ENCODE data around the gene CCNYL1. TPM values are rescaled to one million over a fixed set of nuclear protein-coding genes. Genes with fewer than 3 reads are reported as not detected.
"Not testable (repeated sequence)": the region's sequence is repeated elsewhere in the genome, so short reads cannot be mapped to it uniquely, and the experiment has no call there.

Gene CCNYL1
- total RNA-seq, result 9.2 TPM

DNA sequence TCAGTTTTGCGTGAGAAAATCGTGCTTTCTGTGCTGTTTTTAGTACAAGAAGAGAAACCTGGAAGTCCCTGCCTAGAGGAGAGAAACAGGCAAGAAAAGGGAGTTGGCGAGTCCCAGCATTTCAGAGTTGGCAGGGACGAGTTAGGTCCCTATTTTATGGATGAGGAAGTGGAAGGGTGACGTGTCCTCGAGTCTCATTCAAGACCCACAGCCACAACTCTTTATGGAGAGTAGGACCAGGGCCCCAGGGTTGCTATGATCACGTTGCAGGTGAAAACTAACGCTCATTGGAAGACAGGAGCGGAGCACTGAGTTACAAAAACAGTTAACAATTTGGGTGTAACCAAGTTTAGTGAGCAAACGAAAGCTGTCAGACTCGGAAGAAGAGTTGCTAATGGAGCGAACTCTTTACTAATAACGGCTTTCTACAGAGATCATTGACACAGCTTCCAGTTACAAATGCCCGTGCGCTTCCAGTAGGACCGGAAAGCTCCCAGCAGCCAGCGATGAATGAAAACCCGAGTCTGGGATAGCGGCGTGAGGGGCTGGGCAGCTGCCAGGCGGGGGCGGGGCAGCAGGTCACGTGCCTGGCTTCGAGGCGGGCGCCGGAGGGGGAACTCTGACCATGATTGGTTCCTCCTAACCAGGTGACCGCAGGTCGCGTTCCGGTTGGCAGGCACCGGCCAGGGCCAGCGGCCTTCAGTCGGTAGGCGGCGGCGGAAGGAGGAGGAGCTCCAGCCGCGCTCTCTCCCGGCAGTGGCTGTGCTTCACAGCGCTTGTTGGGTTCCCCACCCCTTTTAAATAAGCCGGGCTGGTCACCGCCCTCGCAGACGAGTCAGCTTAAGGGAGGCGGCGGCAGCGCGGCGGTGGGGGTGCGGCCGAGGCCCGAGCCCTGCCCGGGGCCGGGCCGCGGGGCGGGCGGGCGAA lies at the start of gene CCNYL1:
Gene CCNYL1 (plus strand): TSS at position 827 of the 927 bp plus-strand sequence. CDS start 257 bp downstream, outside the sequence.
- peak; percentile 99 for DNase-seq (ENCODE audit: low spot score)
- ATAC-seq, result peak; percentile 94

DNA sequence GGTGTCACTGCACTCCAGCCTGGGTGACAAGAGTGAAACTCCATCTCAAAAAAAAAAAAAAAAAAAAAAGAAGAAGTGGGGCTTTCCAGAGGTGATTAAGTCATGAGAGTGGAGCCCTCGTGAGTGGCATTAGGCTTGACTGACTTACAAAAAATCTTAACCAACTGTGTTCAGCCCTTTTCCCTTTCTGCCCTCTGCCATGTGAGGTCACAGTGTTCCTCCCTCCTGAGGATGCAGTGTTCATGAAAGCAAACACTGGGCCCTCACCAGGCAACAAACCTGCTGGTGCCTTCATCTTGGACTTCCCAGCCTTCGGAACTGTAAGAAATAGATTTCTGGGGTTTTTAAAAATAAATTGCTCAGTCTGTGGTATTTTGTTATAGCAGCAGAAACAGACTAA lies 49.2 kb upstream of the CCNYL1 start:
- DNase-seq (ENCODE audit: low spot score), result no peak
- ATAC-seq, result no peak

DNA sequence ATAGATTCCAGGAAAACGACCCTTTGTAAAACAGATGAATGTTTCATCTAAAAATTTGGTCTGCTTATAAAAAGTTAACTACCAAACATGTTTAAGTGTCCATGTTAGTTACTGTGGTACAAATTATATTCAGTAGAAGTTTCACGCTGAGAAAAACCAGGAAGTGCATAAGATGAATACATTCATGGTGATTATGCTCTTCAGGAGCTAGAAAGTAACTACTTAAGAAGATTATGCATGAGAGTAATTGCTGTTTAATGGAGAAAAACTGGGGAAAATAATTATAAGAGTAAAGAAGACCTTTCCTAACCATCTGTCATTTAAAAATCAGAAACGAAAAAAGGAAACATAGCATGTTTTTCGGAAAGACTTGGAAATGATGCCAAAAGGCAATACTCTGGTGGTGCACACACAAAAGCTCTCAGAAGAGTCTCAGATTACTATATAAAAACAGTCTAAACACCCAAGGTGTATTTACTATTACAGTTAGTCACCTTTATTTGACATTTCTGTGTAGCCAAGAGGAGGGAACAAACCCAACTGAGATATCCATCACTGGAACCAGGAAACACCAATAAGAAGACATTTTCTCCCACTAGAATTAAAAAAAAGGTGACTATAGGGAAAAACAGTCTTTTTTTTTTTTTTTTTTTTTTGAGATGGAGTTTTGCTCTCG lies 47.4 kb upstream of the CCNYL1 start:
- ATAC-seq (no peak), DNase-seq (ENCODE audit: low spot score) (no peak)

DNA sequence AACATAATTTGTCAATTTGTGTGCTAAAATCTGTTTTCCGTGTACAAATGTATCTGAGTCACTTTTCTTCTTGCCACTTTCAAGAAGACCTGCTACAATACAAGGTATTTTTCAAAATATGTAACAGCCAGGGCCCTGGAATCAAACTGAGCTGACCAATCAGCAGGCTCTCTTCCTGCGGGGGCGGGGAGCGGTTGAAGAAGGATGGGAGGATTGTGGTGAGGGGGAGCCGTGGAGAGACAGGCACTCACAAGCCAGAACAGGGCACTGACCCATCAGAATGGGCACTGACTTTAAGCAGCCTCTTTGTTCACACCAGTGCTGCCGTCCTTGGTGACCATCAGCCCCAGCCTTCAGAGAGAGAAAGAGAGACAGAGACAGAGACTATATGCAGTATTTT lies 40.6 kb upstream of the CCNYL1 start:
- DNase-seq (ENCODE audit: low spot score) (no peak), ATAC-seq (no peak)

DNA sequence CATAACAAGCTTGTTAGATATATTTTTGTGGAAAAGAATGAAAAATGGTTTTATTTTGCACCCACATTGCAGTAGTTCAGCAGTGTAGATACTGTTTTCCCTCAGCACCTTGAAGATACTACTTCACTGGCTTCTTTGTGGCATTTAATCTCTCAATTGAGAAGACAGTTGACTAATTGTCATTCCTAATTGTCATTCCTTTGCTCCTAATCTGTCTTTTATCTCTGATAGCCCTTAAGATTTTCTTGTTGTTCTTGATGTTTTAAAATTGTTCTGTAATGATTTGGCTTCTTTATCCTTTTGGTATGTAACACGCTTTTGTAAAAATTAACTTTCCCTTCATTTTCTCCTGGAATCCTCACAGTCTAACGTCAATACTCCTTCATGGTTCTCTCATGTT lies 38.0 kb upstream of the CCNYL1 start:
- no peak for DNase-seq (ENCODE audit: low spot score)
- no peak for ATAC-seq

DNA sequence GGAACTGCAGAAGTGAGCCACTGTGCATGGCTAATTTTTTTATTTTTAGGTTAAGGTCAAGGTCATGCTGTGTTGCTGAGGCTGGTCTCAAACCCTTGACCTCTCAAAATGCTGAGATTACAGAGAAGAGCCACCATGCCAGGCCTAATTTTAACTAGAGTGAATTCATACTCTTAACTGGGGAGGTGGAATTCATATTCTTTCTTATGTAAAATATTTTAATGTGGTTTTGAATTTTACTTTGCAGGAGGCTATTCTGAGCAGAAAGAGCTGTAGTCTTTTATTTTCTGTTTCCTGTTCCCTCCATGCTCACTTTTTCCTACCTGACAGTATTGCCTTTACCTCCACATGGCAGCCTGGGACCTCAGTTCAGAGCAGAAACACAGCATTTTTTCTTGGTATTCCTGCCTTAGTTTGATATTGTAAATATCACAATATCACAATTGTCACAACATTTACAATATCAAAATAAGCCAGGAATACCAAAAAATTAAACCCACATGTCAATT lies 37.1 kb upstream of the CCNYL1 start:
- ATAC-seq (no peak), DNase-seq (ENCODE audit: low spot score) (no peak)

DNA sequence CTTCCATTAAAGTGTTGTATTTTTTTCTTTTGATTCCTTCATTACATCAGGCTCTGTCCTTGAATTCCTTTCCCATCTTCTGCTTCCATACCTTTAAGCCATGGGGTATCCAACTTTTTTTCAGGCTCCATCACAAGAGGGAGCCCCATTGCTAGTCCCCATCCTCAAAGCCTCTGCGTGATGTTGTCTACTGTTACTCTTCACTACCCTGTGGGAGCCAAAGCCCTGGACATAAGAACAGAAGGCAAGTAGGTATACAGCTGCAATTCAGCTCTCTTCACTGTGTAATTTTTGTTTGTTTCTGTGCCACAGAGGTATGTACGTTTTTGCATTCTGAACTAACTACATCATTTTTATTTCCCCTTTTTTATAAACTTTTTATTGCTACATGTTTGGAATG lies 36.6 kb upstream of the CCNYL1 start:
- DNase-seq (ENCODE audit: low spot score) (no peak), ATAC-seq (no peak)

DNA sequence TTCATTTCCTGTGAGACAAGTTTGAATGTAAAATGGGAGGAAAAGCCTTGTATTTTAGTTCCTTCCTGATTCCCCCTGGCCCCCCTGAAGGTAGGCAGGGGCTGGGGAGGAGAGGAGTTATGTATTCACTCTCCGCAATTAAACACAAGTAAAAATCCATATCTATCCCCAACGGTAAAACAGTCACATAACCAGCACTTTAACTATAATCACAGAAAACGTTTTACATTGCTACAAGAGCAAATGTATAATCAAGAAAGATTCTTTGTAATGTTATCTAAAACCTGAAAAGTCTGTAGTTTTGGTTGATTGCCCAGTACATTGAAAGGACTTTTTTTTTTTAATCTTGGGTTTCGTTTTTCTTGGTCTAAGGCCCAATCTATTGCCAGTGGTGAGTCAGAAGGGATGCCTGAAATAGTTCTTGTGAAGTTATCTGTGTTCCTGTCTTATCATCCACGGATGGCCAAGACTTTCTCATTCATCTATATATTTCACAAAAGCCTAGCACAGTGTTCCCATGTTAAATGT lies 34.5 kb upstream of the CCNYL1 start:
- ATAC-seq (no peak), DNase-seq (ENCODE audit: low spot score) (no peak)

DNA sequence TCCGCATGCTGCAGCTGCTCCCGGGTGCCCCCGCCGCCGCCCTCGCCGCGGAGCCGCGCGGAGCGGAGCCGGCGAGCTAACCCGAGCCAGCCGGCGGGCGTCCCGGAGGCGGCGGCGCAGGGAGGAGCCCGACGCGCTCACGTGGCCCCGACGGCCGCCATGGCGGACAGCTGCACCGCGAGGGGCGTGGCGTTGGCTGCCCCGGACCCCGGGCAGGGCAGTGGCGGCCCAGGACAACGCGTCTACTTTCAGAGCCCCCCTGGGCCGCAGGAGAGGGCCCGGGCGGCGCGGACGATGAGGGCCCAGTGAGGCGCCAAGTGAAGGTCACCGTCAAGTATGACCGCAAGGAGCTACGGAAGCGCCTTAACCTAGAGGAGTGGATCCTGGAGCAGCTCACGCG lies 30.0 kb upstream of the CCNYL1 start:
- no peak for DNase-seq (ENCODE audit: low spot score)
- ATAC-seq, result peak; percentile 47

DNA sequence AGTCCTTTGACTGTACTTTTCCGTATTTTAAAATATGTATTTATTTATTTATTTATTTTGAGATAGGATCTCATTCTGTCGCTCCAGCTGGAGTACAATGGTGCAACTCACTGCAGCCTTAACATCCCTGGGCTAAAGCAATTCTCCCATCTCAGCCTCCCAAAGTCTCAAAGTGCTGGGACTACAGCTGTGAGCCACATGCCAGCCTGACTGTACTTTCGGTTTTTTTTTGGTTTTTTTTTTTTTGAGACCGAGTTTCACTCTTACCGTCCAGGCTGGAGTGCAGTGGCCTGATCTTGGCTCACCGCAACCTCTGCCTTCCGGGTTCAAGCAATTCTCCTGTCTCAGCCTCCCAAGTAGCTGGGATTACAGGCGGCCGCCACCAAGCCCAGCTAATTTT lies 28.9 kb upstream of the CCNYL1 start:
- ATAC-seq, result no peak
- no peak for DNase-seq (ENCODE audit: low spot score)

DNA sequence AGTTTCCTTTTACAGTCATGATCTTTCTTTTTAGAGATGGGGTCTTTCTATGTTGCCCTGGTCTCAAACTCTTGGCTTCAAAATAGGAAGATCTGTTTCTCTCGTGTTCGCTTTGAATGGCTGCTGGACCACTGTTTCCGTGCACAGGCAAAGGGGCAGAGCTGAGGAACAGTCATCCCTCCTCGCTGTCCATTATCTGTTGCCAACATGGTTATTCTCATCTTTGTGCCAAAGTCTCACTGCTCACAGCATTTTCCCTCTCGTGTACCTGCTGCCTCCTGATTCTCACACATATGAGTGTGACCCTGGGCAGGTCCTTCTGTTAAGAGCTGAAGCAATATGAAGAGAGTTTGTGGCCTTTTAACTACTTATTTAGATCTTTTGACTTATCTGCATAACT lies 28.0 kb upstream of the CCNYL1 start:
- no peak for DNase-seq (ENCODE audit: low spot score)
- no peak for ATAC-seq

DNA sequence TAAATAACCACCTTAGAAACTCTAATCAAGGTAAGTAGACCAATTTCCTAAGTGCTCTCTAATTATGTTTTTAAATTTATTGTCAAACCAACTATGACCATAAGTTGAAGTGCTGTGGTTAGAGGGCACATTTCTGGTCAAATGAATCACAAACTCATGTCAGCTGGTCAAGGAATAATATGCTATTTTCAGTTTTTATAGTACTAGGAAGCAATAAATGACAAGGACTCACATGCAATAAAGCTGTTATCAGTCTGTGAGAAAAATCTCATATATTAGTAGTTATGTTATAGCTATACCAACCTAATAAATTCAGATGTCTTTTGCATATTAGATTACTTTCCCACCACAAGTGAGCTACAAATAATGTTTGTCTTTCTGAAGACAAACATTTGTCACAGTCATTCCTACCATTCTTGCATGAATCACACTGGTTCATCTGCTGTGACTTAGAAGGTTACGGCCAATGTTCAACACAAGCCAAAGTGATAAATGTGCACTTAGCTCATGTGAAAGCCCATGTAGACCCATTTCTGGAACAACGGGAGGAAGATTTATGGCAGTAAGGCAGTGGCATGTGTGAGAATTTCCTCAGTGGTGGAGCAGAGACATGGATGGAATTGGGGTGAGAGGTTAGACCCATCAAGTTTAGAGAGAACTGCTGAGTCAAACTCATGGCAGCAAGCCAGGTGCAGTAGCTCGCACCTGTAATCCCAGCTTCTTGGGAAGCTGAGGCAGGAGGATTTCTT lies 27.4 kb upstream of the CCNYL1 start:
- peak; percentile 23 for ATAC-seq
- no peak for DNase-seq (ENCODE audit: low spot score)

DNA sequence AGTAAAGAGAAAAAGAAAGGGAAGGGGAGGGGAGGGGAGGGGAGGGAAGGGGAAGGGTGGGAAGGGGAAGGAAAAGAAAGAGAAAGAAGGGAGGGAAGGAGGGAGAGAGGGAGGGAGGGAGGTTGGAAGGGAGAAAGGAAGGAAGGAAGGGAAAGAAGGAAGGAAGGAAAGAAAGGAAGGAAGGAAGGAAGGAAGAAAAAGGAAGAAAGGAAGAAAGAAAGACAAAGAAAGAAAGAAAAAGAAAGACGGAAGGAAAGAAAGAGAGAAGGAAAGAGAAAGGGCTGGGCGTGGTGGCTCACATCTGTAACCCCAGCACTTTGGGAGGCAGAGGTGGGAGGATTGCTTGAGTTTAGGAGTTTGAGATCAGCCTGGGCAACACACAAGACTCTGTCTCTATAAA lies 24.6 kb upstream of the CCNYL1 start:
- ATAC-seq, result no peak
- no peak for DNase-seq (ENCODE audit: low spot score)

DNA sequence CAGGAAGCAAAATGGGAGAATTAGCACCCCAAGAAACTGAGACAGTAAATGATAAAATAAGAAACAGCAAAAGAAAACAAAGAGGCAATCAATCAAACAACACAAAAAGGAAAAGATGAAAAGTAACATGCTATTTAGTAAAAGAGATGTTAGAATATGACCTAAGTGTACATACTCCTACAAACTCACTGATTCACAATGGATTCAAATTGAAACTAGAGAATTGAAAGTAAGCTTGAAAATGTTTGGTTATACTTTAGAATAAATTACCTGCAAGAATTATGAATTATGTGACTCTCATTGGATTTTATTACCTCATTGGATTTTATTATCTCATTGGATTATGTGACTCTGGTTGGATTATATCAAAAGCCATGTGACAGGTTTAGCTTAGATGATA lies 22.8 kb upstream of the CCNYL1 start:
- DNase-seq (ENCODE audit: low spot score) (no peak), ATAC-seq (no peak)

DNA sequence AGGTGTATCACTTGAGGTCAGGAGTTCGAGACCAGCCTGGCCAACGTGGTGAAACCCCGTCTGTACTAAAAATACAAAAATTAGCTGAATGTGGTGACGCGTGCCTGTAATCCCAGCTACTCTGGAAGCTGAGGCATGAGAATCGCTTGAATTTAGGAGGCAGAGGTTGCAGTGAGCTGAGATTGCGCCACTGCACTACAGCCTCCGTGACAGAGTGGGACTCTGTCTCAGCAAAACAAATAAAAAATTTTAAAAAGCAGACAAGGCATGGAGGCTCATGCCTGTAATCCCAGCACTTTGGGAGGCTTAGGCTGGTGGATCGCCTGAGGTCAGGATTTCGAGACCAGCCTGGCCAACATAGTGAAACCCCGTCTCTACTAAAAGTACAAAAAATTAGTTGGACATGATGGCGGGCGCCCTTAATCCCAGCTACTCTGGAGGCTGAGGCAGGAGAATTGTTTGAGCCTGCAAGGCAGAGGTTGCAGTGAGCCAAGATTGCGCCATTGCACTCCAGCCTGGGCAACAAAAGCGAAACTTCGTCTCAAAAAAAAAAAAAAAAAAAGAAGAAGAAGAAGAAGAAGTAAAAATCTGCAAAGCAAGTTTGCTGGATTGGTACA lies 20.5 kb upstream of the CCNYL1 start:
- not testable (repeated sequence) for DNase-seq (ENCODE audit: low spot score); ATAC-seq

DNA sequence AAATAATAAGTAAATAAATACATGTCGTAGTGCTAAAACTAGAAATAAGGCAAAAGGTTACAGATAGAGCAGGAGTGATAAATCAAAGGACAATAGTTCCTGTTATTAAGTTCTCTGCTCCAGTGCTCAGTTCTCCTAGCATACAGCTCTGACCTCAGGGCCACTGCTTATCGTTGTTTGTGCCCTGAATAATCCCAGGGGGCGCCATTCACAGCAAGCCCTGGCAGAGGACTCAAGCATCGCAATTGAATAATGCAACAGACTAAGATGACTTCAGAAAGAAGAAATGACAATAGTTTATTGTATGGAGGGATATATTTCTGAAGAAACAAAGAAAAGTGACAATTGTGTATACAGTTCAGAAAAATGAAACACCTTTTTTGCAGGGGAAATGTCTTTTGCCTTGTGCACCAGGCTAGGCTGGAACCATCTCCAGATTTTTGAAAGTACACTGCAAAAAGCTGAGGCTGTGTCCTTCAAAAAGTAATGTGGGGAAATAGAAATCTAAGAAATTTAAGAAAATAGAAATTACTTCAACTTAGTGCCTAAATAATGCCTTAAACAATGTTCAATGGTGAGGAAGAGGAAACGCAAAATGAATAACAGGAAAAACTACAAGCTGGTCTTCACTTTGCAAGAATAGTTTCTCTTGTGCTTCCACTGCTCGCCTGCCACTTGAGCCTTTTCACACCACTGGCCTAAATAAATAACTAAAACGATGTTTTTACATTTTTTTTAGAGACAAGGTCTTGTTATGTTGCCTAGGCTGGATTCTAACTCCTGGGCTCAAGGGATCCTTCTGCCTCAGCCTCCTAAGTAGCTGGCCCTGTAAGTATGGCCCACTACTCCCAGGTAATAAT lies 19.0 kb upstream of the CCNYL1 start:
- peak; percentile 96 for ATAC-seq
- peak; percentile 54 for DNase-seq (ENCODE audit: low spot score)

DNA sequence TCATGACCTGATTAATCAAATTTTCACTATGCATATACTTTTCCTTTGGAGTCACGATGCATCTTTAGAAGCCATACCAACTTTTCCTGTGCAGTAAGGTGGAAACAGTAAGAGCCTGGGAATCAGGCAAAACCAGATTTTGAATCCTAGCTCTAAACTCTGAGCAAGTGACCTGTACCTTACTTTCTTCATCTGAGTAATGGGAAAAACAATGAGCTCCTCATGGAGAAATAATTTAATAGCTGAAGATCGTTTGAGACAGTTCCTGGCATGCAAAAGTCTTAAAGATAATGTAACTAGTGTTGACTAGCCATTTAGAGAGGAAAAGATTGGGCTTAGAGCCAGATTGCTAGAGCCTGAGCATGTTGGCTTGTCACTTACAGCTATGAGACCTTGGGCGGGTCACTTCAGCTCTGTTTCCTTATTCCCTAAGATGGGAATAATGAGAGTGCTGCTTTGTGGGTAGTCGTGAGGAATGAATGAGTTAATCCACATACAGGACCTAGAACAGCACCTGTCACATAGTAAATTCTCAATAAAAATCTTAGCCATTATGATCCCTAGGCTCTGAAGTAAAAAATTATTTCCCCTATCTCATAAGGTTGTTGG lies 17.7 kb upstream of the CCNYL1 start:
- ATAC-seq (no peak), DNase-seq (ENCODE audit: low spot score) (no peak)

DNA sequence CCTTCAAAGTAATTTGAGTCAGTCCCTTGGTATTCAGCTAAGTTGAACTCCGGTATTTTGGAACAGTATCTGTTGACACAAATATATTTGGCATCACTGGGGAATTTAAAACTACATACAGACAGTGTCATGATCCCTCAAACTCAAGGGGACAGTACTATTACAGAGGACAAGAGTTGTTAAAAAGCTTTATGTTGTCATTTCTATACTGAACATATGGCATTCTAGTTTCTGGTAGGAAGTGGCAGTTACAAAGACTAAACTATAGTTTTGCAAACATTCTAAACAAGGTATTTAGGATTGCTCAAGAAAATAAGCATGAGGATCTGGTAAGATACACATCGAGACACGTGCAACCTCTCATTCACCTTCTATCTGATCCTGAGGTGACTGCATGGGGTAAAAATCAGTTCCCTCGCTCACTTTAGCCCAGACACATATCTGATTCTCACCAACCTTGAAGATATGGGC lies 16.6 kb upstream of the CCNYL1 start:
- ATAC-seq, result no peak
- DNase-seq (ENCODE audit: low spot score), result no peak

DNA sequence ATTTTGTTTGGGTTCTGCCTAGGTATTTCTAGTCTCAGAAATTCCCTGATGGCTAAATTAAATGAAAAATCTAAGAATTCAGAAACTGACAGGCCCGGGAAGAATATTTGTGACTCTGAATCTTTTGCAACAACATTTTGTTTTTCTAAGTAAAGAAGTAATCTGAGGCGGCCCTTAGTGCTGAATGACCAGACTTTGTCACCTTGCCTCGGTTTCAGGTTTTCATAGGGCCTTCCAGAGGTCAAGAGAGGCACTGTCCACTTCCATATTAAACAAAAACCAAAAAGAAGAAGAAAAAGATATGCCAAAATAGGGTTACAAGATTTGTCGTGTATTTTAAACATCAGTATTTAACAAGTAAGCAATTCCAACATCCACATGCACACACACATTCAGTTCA lies 16.1 kb upstream of the CCNYL1 start:
- ATAC-seq (no peak), DNase-seq (ENCODE audit: low spot score) (no peak)
